GM23248 (cell line): ENCODE measurements around the gene PRSS53.

Source experiments
- EZH2 ChIP-seq: fragments of 200-600 bp; sonication (generic); IDR thresholded peaks from 2 replicates; pipeline ENCODE4 v1.6.1; 2018; ENCODE audit warnings: antibody characterized with exemption, mild to moderate bottlenecking; ENCODE audit not compliant: insufficient read depth, poor library complexity, severe bottlenecking
- EZH2phosphoT487 ChIP-seq: fragments of 200-600 bp; sonication (generic); IDR thresholded peaks from 2 replicates; pipeline ENCODE4 v1.6.1; 2018; ENCODE audit warnings: antibody characterized with exemption, moderate library complexity, mild to moderate bottlenecking, low read depth; ENCODE audit not compliant: insufficient read depth

DNA sequence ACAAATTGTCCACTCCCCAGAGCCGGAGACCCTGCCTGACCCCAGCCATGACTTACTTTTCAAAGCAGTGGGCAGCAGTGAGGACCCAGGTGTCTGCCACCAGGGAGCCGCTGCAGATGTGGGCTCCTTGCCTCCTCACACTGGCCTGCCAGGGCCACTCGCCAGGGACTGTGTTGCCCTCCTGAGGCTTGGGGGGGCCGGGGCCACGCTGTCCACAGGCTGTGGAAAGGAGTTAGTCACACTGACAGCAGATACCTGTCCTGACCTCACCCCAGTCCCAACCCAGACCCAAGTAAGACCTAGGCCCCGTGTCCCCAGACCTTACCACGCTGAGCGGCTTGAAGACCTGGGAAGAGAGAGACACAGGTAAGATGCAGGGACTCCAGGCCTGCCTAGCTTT, 1.3 kb downstream of the PRSS53 start:
- no peak for TF ChIP-seq EZH2
- no peak for TF ChIP-seq EZH2phosphoT487
